Middle frontal gyrus (tissue), 1 donor: Measurements from ENCODE around the gene FHOD3.
A peak's percentile ranks its signal among the peaks of the same experiment; 100 is the strongest.
"Not testable (repeated sequence)": the region's sequence is repeated elsewhere in the genome, so short reads cannot be mapped to it uniquely, and the experiment has no call there.

Experiments
- DNase-seq: peaks from one replicate; pipeline ENCODE4 v3.0.0-alpha.2; 2015; ENCODE audit warnings: low spot score; ENCODE audit errors: extremely low spot score

FHOD3 gene

DNA sequence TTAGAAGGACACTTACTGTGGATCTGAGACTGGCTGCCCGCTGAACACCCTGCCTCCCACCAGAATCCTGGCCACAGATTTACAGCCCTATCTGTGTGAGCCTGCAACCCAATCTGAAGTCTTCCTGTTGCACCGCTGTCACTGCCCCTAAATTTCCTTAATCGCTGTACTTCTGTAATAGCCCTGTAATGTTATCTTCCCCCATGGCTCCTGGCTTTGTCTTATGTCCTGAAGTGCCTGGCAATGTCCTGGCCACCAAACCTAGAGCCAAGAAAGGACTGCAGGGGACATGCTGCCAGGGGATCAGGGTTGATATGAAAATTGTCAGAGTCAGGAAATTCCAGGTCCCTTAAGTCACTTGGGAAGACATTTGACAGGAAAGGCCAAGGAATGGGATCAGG, 52.7 kb downstream of the FHOD3 start:
- DNase-seq, result no peak

DNA sequence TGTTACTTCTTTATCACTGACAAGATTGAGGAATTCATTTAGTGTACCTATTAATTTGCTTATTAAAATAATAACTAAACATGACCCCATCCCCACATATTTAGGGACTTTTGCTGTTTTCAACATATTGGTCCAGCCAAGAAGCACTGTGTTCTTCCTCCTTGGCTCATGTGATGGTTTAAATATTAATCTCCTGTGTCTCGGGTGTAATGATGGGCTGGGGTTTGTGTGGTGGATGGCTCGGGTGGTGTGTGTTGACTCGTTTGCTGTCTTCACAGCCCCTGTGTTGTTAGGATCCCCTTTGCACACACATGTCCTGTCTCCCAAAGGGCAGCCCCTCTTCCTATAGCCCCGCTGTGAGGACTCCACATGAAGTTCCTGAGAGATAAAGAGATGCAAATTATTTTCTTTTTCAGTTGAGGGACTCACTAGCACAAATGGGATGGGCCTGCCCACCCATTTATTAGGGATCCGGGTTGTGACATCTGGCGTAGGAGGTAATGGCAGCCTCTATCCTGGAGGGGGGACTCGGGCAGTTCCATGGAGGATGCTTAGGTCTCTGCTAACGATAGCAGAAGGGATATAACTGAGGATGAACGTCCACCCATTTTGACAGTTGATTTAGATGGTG, 53.4 kb downstream of the FHOD3 start:
- DNase-seq, result no peak

DNA sequence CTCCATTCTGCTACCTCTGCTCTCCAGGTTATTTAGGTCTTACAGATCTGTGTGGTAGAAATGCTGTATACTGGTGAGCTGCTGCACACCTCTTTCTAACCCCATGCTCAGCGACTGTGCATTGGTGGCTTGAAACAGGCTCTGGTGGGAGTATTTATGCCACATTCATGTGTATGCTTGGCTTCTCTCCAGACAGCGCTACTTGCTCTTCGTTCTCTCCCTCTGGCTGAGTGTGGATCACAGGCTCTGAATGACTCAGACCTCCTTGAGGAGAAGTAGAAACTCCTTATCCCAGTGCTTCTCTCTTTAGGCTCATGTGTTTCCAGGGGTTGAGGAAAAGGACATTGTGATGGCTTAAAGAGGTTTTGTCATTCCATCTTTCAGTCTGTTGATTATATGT, 54.9 kb downstream of the FHOD3 start:
- DNase-seq, result peak; percentile 11

DNA sequence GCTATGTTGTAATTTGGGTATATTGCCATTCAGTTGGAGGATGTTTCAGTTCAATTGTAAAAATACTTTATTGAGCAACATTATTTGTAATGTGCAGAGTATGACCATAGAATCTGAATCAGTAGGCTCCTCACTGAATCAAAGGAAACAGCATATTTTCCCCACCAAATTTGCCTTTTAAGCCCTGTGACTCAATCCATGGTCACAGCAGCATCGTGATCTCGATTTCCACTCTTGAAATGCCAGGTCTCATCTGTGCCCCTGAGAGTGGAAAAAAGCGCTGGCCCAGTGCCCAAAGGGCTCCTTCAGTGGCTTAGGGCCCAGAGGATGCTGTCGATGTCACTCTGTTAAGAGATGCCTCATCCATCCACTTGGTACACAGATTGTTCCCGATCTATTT, 57.5 kb downstream of the FHOD3 start:
- DNase-seq, result no peak

DNA sequence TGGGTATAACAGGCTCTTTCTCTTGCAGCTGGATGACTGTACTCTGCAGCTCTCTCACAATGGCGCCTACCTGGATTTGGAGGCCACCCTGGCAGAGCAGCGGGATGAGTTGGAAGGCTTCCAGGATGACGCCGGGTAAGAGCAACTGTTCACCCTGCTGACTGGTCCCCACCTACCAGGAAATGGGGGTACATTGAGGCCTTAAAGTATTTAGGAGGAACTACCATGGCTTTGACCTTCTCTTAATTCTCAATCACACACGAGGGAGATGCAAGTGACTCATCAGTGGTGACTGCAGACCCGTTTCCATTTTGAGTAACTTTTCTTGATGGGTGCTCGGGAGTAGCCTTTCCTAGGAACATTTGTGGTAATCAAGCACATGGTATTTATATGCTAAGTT, 58.0 kb downstream of the FHOD3 start:
- no peak for DNase-seq

DNA sequence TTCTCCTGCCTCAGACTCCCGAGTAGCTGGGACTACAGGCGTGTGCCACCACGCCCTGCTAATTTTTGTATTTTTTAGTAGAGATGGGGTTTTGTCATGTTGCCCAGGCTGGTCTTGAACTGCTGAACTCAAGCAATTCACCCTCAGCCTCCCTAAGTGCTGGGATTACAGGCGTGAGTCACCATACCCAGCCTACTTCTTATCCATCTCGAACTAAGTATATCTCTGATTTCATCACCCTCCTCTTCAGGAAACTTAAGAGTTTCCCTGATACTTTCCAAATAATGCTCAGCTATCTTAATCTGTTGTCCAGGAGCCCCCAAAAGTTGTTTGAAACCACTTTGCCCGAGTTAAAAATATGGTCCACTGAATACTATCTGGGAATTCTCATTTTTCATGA, 59.2 kb downstream of the FHOD3 start:
- not testable (repeated sequence) for DNase-seq

DNA sequence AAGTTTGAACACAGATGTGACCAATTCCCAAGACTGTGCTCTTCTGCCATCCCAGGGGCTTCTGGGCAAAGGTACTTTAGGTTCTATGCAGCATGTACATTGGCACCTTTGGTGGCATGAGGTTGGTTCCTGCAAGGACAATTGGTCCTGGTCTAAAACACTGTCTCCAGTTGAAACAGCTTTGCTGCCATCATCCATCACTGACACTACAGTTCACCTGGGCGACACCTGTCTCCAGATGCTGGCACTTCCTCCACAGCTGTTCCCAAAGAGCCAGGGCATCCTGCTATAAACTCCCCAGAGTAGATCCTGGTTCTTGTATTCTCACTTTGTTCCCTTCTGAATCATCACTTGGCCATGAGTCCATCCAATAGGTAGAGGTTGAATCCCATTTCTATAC, 60.6 kb downstream of the FHOD3 start:
- no peak for DNase-seq

DNA sequence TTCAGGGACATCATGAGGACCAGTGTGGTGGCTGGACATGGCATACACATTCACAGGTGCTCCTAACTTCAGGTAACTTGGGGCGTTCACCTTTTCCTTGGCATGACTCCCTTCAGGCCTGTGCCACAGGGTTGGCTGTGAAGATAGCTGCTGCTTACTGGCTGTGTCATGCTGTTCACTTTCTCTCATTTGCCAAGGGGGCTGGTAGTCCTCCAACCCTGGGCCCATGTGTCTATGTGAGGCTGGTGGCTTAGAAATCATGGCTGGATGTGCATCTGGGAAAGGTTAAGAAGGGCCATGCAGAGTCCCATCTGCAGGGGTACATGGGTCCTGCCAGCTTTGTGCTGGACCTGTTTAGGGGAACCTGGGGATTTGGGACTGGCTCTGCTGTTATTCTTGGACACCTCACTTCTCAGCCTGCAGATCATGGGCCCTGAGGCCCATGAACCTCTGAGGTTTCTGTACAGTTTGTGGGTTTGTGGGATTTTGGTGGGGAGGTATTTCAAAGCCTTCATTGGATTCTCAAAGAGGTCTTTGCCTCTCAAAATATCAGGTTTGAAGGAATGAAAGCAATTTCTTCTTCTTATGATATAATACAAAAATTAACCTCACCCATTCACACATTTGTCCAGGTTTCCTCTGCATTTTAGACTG, 62.9 kb downstream of the FHOD3 start:
- no peak for DNase-seq

DNA sequence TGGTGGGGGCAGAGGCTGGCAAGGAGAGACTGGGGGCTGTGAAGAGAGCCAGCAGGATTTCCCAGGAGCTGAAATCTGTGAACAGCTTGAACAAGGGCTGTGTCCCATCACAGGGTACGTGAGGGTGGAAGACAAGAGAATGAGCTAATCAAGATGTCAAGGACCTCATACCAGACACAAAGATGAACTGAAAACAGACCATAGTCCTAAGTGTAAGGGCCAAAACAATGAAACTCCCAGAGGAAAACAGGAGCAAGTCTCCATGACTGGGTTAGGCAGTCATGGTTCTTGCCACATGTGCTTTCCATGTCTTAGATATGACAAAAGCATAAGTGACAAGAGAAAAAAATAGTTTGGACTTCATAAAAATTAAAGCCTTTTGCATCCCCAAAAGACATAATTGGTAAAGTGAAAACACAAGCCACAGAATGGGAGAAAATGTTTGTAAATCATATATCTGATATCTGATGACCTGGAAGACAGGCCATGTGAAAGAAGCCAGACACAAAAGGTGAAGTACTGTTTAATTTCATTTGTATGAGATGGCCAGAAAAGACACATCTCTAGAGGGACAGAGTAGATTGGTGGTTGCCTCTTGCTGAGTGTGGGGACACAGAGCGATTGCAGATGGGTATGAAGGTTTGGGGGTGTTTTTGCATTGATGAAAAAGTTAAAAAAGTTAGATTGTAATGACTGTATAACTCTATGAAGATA, 67.6 kb downstream of the FHOD3 start:
- DNase-seq, result no peak

DNA sequence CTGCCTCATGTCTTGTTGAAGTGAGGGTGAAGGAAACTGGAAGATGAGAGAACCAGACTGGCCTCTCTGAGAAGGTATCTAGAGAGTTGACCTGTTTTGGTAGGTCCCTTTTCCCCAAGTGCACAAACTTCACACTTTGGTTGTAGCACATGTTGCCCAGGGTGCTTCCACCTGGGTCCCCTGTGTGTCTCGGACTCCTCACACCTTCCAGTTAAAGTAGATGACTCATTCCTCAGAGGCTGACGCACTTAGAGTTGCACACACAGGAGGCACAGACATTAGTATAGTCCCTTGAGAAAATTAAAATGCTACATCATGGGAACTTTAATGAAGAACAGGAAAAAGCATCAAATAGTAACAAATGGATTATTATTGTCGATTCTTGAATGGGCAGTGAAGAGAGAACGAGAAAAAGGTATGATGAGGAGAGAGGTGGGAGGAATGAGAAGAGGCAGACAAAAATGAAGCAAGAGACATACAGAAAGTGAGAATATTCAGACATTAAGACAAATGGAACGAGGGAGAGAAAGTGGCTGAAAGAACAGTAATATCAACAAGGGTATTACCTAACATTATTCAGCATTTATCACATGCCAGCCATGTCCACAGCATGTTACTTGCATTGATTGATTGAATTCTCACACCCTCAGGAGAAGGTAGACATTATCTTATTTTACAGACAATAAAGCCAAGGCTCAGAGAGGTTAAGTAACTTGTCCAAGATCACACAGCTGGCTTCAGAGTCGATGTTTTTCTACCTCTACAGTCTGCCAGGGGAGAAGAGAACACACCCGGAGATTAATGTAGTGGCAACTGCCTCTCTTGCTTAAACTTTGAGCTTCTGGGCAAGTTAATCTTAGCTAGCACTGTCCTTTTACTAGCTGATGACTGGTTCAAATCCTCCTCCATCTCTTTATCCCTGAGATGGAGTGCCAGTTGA, 68.6 kb downstream of the FHOD3 start:
- DNase-seq, result no peak

DNA sequence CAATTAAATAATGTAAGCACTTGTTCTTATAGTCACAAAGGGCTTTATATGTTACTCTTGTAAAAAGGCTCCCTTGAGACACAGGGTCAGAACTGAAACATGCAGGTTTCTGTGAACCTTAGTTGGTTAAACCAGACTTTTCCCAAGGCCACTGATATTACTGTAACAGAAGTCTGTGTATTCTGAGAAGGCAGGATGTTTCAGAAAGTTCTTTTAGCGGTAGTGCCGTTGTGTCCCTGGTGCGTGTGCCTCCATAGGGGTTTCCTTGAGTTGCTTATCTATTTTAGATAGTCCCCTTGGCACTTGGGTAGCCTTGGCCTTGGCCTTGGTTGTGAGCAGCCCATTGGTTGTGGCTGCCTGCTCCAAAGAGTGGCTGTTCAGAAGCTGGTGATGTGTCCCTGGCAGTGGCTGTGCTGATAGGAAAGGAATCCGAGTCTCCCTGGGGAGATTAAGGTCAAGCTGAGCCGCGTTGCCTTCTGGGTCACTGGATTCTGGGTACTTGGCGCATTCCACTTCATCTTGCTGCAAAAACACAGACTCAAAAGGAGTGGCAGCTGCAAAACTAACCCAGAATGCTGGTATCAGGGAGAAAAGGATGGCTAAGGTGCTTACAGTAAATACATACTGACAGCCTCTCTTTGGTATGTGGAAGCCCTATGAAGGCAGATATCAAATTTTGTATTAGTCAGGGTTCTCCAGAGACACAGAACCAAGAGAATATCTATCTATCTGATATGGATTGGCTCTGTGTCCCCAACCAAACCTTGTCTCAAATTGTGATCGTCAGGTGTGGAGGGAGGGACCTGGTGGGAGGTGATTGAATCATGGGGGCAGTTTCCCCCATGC, 69.7 kb downstream of the FHOD3 start:
- DNase-seq, result no peak

DNA sequence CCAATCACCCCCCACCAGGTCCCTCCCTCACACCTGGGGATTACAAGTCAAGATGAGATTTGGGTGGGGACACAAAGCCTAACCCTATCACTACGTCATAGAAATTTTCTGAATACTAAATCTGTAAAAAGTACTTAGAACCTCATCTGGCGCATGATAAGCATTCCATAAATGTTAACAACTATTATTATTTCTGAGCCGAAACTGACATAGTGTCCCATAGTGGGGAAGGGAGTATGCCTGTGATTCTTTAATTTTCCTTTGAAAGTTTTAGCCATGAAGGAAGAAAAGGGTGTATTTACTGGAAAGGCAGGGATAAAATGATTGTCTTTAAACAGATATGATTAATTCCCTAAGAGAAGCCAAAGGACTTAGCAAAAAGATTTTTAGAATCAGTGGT, 71.4 kb downstream of the FHOD3 start:
- DNase-seq, result no peak

DNA sequence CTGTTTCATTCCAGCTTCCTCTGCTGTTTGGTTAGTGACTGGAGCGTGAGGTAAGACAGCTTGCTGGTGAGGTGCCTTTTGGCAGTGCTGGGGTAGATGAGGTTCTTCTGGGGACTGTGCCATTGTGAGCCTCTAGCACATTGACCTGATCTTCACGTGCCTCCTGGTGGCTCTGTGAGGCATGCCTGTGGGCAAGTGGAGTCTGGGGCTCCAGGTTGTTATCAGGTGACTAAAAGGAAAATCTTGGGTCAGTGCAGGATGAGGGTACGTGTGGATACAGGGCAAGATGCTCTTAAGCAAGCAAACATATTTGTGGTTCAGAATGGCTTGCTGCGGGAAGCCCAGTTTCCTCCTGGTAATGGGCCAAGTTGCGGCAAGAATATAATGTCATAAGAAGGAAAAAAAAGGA, 75.4 kb downstream of the FHOD3 start:
- no peak for DNase-seq

DNA sequence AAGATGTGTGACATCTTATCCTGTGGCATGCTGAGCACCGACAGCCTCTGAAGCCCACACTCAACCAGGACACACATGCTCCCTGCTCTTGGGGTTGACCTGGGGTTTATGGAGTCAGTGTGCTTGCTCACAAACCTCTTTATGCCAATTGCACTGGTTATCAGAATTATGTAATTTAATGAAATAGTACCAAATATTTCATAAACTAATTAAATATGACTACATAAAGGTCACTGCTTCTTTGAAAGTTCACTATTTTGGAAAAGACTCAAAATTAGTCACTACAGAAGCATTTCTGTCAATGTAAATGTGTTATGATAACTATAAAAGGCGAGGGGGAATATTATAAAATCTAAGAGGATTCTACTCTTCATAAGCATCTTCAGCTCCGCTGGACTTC, 76.7 kb downstream of the FHOD3 start:
- no peak for DNase-seq

DNA sequence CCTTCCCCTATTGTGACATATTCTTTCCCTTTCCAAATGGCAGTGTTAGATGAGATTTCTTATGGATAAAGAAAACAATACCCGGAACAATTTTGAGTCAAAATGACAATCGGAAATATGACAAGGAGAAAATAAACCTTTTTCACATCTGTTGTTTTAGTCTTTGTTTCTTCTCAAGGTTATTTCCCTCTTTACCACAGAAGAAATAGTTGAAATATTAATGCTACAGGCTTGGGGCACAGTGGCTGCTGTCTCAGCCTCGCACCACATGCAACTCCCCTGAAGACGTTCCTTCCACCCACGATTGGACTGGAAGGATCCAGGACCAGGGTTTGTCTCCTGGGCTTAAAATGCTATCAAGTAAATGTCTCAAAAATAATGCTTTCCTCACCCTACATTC, 77.6 kb downstream of the FHOD3 start:
- no peak for DNase-seq

DNA sequence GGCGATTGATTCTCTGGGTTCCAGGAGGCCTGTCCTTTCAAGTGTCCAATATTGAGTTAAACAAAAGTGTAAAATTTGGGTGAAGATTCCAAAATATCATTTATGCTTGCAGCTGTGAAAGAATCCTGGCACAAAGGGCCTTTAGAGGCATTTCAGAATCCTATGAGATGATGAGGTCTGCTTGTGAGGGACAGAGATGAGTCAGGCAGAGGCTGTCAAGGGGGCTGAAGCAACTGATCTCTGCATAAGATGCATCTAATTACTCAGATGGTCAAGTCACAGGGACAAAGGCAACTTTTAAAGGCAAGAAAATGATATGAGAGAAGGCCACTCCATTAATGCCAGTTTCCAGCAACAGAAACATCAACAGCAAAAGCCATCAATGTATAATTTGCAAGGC, 78.8 kb downstream of the FHOD3 start:
- DNase-seq, result no peak

DNA sequence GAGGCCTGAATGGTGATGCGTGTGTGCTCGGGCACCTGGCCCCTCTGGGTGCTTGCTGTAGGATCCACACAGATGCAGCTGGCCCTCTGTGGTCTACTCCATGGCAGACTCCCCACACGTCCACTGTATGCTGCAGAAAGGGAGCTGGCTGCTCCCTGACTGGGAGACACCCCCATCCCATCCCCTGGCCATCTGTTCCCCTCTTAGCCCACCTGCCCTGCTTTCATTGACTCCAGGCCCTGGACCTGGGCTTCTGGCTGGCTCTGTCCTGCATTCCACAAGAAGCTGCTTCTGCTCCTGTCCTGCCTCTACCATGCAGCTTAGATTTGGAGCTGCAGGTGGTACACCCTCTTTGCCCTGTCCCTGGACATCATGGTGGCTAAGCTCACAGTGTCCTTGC, 80.1 kb downstream of the FHOD3 start:
- no peak for DNase-seq

DNA sequence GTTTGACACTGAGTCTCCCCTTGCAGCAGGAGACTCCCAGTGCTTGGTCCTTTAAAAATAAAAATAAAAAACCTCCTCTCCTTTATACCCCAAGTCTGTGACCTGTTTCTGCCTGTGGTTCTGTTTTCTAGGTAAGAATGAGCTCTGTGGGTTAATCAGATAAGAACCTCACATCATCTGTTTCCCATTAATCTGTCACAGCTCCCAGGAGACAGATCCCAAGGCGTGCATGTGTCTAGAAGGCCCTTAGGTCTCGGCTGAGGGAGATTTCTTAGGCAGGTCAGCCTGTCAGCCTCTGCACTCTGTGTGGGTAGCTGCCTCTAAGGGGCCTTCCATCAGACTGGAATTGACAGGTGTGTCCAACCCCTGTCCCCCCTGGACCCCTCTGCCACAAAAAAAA, 80.7 kb downstream of the FHOD3 start:
- DNase-seq, result no peak

DNA sequence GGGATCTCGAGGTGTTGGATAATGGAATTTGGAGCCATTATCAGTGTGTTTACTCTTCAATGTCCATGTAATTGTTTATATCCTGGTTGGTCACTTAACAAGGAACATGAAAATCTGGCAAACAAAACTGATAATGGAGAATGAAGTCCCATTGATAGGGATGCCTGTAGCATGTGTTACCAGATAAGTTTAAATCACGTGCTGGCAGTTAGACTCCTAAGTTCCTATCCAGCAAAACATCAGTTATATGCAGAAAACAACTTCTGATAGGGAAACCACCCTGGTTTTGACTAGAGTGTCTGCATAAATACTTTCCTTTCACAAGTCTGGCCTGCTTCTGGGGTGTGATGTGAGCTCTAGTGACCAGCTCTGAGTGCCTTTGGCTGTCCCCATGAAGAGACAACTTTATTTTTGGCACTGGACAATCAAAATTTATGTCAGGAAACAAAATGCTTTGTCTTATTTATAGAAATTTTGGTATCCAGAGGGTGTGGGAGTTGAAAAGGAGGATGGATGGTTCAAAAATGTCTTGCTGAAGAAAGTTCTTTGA, 82.0 kb downstream of the FHOD3 start:
- no peak for DNase-seq

DNA sequence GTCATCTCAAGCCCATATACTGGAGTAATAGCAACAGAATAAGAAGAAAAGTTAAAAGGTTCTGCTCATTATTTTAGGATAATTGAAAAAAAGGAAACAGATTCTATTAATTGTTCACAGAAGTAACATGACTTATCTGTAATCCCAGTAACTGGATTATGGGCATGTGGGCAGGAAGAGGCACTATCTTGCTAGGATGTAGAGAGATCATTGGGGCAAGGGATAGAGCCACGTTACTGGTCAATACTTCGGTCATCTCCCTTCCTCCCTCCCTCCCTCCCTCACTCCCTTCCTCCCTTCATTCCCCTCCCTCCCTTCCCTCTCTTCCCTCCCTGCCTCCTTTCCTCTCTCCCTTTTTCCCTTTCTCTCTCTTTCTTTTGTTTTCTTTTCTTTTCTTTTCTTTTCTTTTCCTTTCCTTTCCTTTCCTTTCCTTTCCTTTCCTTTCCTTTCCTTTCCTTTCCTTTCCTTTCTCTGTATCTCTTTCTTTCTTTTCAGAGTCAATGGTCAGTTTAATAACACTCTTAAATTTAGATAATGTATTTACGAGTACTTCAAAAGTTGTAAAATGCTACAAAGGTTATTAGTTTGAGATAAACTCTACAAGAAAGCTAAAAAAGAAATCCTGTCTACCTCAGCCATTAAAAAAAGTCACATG, 82.8 kb downstream of the FHOD3 start:
- no peak for DNase-seq
